HepG2 (cell line): Measurements from ENCODE around the gene IL32. TPM values are rescaled to one million over a fixed set of nuclear protein-coding genes. Genes with fewer than 3 reads are reported as not detected.

Experiments
- ATF4 ChIP-seq, 2 experiments: fragments of 450-650 bp in 1 of 2; sonication (generic) in 1 of 2; formaldehyde crosslinking; IDR thresholded peaks; 2 replicates each; pipeline versions ENCODE4 v1.5.0 to v1.8.0; 2020 to 2022; ENCODE audit warnings: mild to moderate bottlenecking in 1 of 2, missing genetic modification reagents in 1 of 2
- DNMT3B ChIP-seq: conservative IDR thresholded peaks from 2 replicates; pipeline ENCODE4 v1.6.1; 2016; ENCODE audit warnings: missing biosample characterization, control low read depth
- DR1 ChIP-seq: sonication (generic); formaldehyde crosslinking; IDR thresholded peaks from 2 replicates; pipeline ENCODE4 v1.8.0; 2021; ENCODE audit warnings: mild to moderate bottlenecking, missing genetic modification reagents, inconsistent platforms
- ELF4 ChIP-seq: sonication (generic); formaldehyde crosslinking; IDR thresholded peaks from 2 replicates; pipeline ENCODE4 v1.5.0; 2020; ENCODE audit warnings: missing genetic modification reagents, mild to moderate bottlenecking, moderate library complexity, borderline replicate concordance
- HOXA3 ChIP-seq: sonication (generic); formaldehyde crosslinking; IDR thresholded peaks from 2 replicates; pipeline ENCODE4 v1.5.0; 2020; ENCODE audit warnings: missing genetic modification reagents
- MXI1 ChIP-seq: IDR thresholded peaks from 3 replicates; pipeline ENCODE4 v1.6.1; 2012; ENCODE audit warnings: low read depth, low read length, inconsistent platforms, borderline replicate concordance
- NKX3-1 ChIP-seq: sonication (generic); formaldehyde crosslinking; IDR thresholded peaks from 2 replicates; pipeline ENCODE4 v1.5.0; 2020; ENCODE audit warnings: missing genetic modification reagents
- YEATS4 ChIP-seq: sonication (generic); formaldehyde crosslinking; IDR thresholded peaks from 2 replicates; pipeline ENCODE4 v1.4.0; 2020; ENCODE audit warnings: missing genetic modification reagents, borderline replicate concordance
- ZNF101 ChIP-seq: sonication (generic); formaldehyde crosslinking; IDR thresholded peaks from 2 replicates; pipeline ENCODE4 v1.4.0; 2020; ENCODE audit warnings: mild to moderate bottlenecking, low read depth, missing genetic modification reagents, borderline replicate concordance
- ZNF160 ChIP-seq: sonication (generic); formaldehyde crosslinking; IDR thresholded peaks from 2 replicates; pipeline ENCODE4 v1.8.0; 2022; ENCODE audit warnings: mild to moderate bottlenecking, inconsistent platforms, missing genetic modification reagents
- ZNF224 ChIP-seq: sonication (generic); formaldehyde crosslinking; IDR thresholded peaks from 2 replicates; pipeline ENCODE4 v1.5.0; 2020; ENCODE audit warnings: mild to moderate bottlenecking, missing genetic modification reagents
- ZNF382 ChIP-seq: sonication (generic); formaldehyde crosslinking; IDR thresholded peaks from 2 replicates; pipeline ENCODE4 v1.5.0; 2020; ENCODE audit warnings: missing genetic modification reagents, mild to moderate bottlenecking, borderline replicate concordance
- ZNF441 ChIP-seq: sonication (generic); formaldehyde crosslinking; IDR thresholded peaks from 2 replicates; pipeline ENCODE4 v1.7.0; 2021; ENCODE audit warnings: missing genetic modification reagents, borderline replicate concordance
- ZNF558 ChIP-seq: sonication (generic); formaldehyde crosslinking; IDR thresholded peaks from 2 replicates; pipeline ENCODE4 v1.9.0; 2022; ENCODE audit warnings: mild to moderate bottlenecking, missing genetic modification reagents, borderline replicate concordance
- ZNF563 ChIP-seq: sonication (generic); formaldehyde crosslinking; IDR thresholded peaks from 2 replicates; pipeline ENCODE4 v1.8.0; 2022; ENCODE audit warnings: mild to moderate bottlenecking, moderate library complexity, missing genetic modification reagents
- ZNF672 ChIP-seq: sonication (generic); formaldehyde crosslinking; IDR thresholded peaks from 2 replicates; pipeline ENCODE4 v1.8.1; 2022; ENCODE audit warnings: missing genetic modification reagents
- ZNF687 ChIP-seq: sonication (generic); formaldehyde crosslinking; IDR thresholded peaks from 2 replicates; pipeline ENCODE4 v1.5.1; 2020; ENCODE audit warnings: mild to moderate bottlenecking, missing genetic modification reagents, moderate library complexity
- ZNF703 ChIP-seq: sonication (generic); formaldehyde crosslinking; IDR thresholded peaks from 2 replicates; pipeline ENCODE4 v1.5.1; 2020; ENCODE audit warnings: missing genetic modification reagents, mild to moderate bottlenecking, moderate library complexity, borderline replicate concordance
- polyA plus RNA-seq, 8 experiments: library from polyadenylated mRNA; depleted of rRNA in 3 of 8; stranded (reverse) in 7 of 8; unstranded in 1 of 8; fragments of >200 nt; fragmentation: Illumina TruSeq in 4 of 8; extraction: Trizol in 4 of 8; gene quantifications; 2 replicates each; pipeline versions ENCODE4 v1.2.1 to v1.2.3, GENCODE V29; 2011 to 2016; ENCODE audit warnings: low read depth in 4 of 8, missing spikeins in 1 of 8, mixed read lengths in 1 of 8; ENCODE audit not compliant: insufficient read depth in 1 of 8
- total RNA-seq, 5 experiments: library from RNA; depleted of rRNA; stranded (reverse); fragments of >200 nt; fragmentation: Illumina TruSeq; extraction: Trizol; gene quantifications; 2 replicates each; pipeline ENCODE4 v1.2.3, GENCODE V29; 2016; ENCODE audit warnings: low read depth in 1 of 5
- TF ChIP-seq, protein P1 (sequence below): sonication (generic); formaldehyde crosslinking; IDR thresholded peaks from 2 replicates; pipeline ENCODE4 v1.9.0; 2022; ENCODE audit warnings: missing genetic modification reagents, mild to moderate bottlenecking, borderline replicate concordance
- TF ChIP-seq, protein P2 (sequence below): sonication (generic); formaldehyde crosslinking; IDR thresholded peaks from 2 replicates; pipeline ENCODE4 v1.4.0; 2020; ENCODE audit warnings: mild to moderate bottlenecking, missing genetic modification reagents, borderline replicate concordance

IL32 gene
- total and polyA plus RNA-seq, 2 of the 13 experiments (the other 11 are each of a cell fraction or from before 2014, with no cell fraction given), result 115 to 165 TPM

GRCh38 chr16:3065742-3066439 is 451 bp downstream of the IL32 start (continued):
- TF ChIP-seq, protein P1, sequence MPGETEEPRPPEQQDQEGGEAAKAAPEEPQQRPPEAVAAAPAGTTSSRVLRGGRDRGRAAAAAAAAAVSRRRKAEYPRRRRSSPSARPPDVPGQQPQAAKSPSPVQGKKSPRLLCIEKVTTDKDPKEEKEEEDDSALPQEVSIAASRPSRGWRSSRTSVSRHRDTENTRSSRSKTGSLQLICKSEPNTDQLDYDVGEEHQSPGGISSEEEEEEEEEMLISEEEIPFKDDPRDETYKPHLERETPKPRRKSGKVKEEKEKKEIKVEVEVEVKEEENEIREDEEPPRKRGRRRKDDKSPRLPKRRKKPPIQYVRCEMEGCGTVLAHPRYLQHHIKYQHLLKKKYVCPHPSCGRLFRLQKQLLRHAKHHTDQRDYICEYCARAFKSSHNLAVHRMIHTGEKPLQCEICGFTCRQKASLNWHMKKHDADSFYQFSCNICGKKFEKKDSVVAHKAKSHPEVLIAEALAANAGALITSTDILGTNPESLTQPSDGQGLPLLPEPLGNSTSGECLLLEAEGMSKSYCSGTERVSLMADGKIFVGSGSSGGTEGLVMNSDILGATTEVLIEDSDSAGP (CRISPR knock-in tag), result peak; percentile 7; the same call in 1 of the 2 replicates
- 0 out of 2 replicates have a peak, but pooled peaks have one; percentile 40 for TF ChIP-seq ZNF224 (CRISPR knock-in tag)
- TF ChIP-seq ZNF703 (CRISPR knock-in tag), result peak; percentile 46; the same call in 1 of the 2 replicates
- no peak for TF ChIP-seq ZNF382
- peak; percentile 12; the same call in 1 of the 2 replicates for TF ChIP-seq NKX3-1
- no peak for TF ChIP-seq DR1 (CRISPR knock-in tag)
- 0 out of 4 replicates have a peak, but pooled peaks of 1 of the 2 experiments have one; percentile 5 for TF ChIP-seq ATF4 (CRISPR knock-in tag; IDR thresholded peaks at IDR 0.05)
- peak; percentile 23; the same call in 1 of the 2 replicates for TF ChIP-seq ZNF101
- TF ChIP-seq, protein P2, sequence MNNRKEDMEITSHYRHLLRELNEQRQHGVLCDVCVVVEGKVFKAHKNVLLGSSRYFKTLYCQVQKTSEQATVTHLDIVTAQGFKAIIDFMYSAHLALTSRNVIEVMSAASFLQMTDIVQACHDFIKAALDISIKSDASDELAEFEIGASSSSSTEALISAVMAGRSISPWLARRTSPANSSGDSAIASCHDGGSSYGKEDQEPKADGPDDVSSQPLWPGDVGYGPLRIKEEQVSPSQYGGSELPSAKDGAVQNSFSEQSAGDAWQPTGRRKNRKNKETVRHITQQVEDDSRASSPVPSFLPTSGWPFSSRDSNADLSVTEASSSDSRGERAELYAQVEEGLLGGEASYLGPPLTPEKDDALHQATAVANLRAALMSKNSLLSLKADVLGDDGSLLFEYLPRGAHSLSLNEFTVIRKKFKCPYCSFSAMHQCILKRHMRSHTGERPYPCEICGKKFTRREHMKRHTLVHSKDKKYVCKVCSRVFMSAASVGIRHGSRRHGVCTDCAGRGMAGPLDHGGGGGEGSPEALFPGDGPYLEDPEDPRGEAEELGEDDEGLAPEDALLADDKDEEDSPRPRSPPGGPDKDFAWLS (CRISPR knock-in tag), result peak; percentile 45; the same call in 1 of the 2 replicates
- peak; percentile 19; the same call in 1 of the 2 replicates for TF ChIP-seq ZNF563
- TF ChIP-seq ZNF672 (CRISPR knock-in tag), result 0 out of 2 replicates have a peak, but pooled peaks have one; percentile 65
- TF ChIP-seq ELF4 (CRISPR knock-in tag), result no peak
- TF ChIP-seq ZNF687 (CRISPR knock-in tag), result peak; percentile 79
- TF ChIP-seq MXI1, result no peak
- 0 out of 2 replicates have a peak, but pooled peaks have one; percentile 46 for TF ChIP-seq ZNF160
- TF ChIP-seq ZNF441 (CRISPR knock-in tag), result peak; percentile 25; the same call in 1 of the 2 replicates
- TF ChIP-seq DNMT3B (CRISPR knock-in tag), result peak; percentile 80
- TF ChIP-seq YEATS4 (CRISPR knock-in tag), result peak; percentile 42
- TF ChIP-seq HOXA3 (CRISPR knock-in tag), result peak; percentile 27; the same call in 1 of the 2 replicates
- TF ChIP-seq ZNF558 (CRISPR knock-in tag), result 0 out of 2 replicates have a peak, but pooled peaks have one; percentile 22
